ENCODE results near the gene GOLGA8B. TPM values are rescaled to one million over a fixed set of nuclear protein-coding genes. Genes with fewer than 3 reads are reported as not detected.

GOLGA8B gene
- total and polyA plus RNA-seq, 2 of the 8 experiments (the other 6 are each of a cell fraction or from before 2014, with no cell fraction given): 14.1 to 23.3 TPM

GRCh38 chr15:34616613-34617012 lies 33.2 kb upstream of the GOLGA8B start:
- no peaks in the 10 kb centered on the region for H3K79me1 ChIP-seq (ENCODE audit: low read depth, low read length)
- H3K9me3 ChIP-seq (ENCODE audit: insufficient read depth in 2 of 2, low read depth in 1 of 2, low read length in 1 of 2): no peaks in the 10 kb centered on the region
- CTCF ChIA-PET (ENCODE audit: partially characterized antibody): interaction anchor here (1.4 to 1.6 kb wide), 2 partner anchors 17 to 30 kb away, joined by 4 read pairs; no protein-coding TSS in a partner anchor
- no peak overlapping the region for H3K56ac ChIP-seq (replicated peaks; ENCODE audit: insufficient read length, low read depth, low read length)
- H3K4ac ChIP-seq (replicated peaks; ENCODE audit: insufficient read length, low read depth, low read length): no peak overlapping the region
- H2BK5ac ChIP-seq (ENCODE audit: low read depth, low read length): no peak overlapping the region
- no peak overlapping the region for H3K4me2 ChIP-seq (ENCODE audit: insufficient read depth in 1 of 2, low read depth in 2 of 2, low read length in 2 of 2)
- no peak overlapping the region for H3K14ac ChIP-seq (ENCODE audit: insufficient read length)
- no peak overlapping the region for H3K27ac ChIP-seq (ENCODE audit: low read depth, low read length)
- H4K5ac ChIP-seq (ENCODE audit: insufficient read length, low read depth, low read length): no peak overlapping the region
- H4K91ac ChIP-seq (replicated peaks; ENCODE audit: insufficient read length, low read length): no peak overlapping the region
- no peaks in the 10 kb centered on the region for H3K23me2 ChIP-seq (ENCODE audit: low read depth, low read length)
- no peaks in the 10 kb centered on the region for H3K36me3 ChIP-seq (ENCODE audit: control insufficient read depth in 2 of 4, insufficient read depth in 4 of 4, low read length in 3 of 4)
- FAIRE-seq (no peak), DNase-seq (ENCODE audit: low read depth in 1 of 2, low spot score in 2 of 2) (no peak)
- H3K23ac ChIP-seq (ENCODE audit: insufficient read length): no peak overlapping the region
- H3K4me3 ChIP-seq (ENCODE audit: extremely low read depth in 1 of 4, insufficient read depth in 2 of 4, low read depth in 3 of 4, low read length in 4 of 4): no peak overlapping the region
- H2AK5ac ChIP-seq (ENCODE audit: low read depth, low read length): no peak overlapping the region
- no peaks in the 10 kb centered on the region for H3K4me1 ChIP-seq (replicated peaks in 1 of 4; ENCODE audit: control insufficient read depth in 3 of 4, insufficient read depth in 4 of 4, low read length in 3 of 4)
- H4K8ac ChIP-seq (ENCODE audit: extremely low read depth, insufficient read depth, low read length): no peak overlapping the region
- H3K79me2 ChIP-seq (ENCODE audit: control insufficient read depth in 1 of 2, insufficient read depth in 2 of 2, low read length in 2 of 2): no peaks in the 10 kb centered on the region
- H2BK12ac ChIP-seq (ENCODE audit: low read depth, low read length): no peak overlapping the region
- WGBS, 2 experiments (ENCODE audit: extremely low coverage in 1 of 2, insufficient coverage in 1 of 2, insufficient read length in 1 of 2, insufficient replicate concordance in 2 of 2, low coverage in 1 of 2, low lambda C conversion rate in 2 of 2, missing lambda C conversion rate in 1 of 2): 69% methylated on average over 5 of the region's 5 CpGs; no CpG with 5 or more reads in 1 of the 2 experiments
- H2AFZ ChIP-seq (ENCODE audit: low read length): no peak overlapping the region
- H4K20me1 ChIP-seq (replicated peaks in 1 of 2; ENCODE audit: control insufficient read depth in 1 of 2, insufficient read depth in 2 of 2, low read length in 2 of 2): no peaks in the 10 kb centered on the region
- no peak overlapping the region for H2BK120ac ChIP-seq (replicated peaks; ENCODE audit: low read depth, low read length)
- H3K18ac ChIP-seq (ENCODE audit: extremely low read depth, low read length): no peak overlapping the region
- H2BK15ac ChIP-seq (ENCODE audit: low read length): no peak overlapping the region
- H3K27me3 ChIP-seq (replicated peaks in 1 of 4; ENCODE audit: control insufficient read depth in 3 of 4, extremely low read depth in 1 of 4, insufficient read depth in 3 of 4, low read length in 3 of 4): no peaks in the 10 kb centered on the region
- H2BK20ac ChIP-seq (ENCODE audit: low read length): no peak overlapping the region
- POLR2A ChIA-PET (ENCODE audit: partially characterized antibody): no interaction called here
- no peak overlapping the region for H3K9ac ChIP-seq (replicated peaks in 1 of 4; ENCODE audit: extremely low read depth in 1 of 4, low read depth in 3 of 4, low read length in 3 of 4)
- no peak for TF ChIP-seq CBX8 (IDR thresholded peaks at IDR 0.05; ENCODE audit: borderline replicate concordance, low read depth, low read length)
- TF ChIP-seq RAD21 (IDR thresholded peaks at IDR 0.05 in 1 of 2, conservative IDR thresholded peaks at IDR 0.05 in 1 of 2; ENCODE audit: low read depth in 2 of 2, low read length in 2 of 2): peak; percentile 17 to 28; a peak in 2 of 4 replicates
